ENCODE data around the gene ROR1. TPM values are rescaled to one million over a fixed set of nuclear protein-coding genes. Genes with fewer than 3 reads are reported as not detected.

The ROR1 gene
- total and polyA plus RNA-seq, 2 donors (not counting 3 experiments of a cell fraction or from before 2014, with no cell fraction given), result 2.6 to 3.5 TPM

DNA sequence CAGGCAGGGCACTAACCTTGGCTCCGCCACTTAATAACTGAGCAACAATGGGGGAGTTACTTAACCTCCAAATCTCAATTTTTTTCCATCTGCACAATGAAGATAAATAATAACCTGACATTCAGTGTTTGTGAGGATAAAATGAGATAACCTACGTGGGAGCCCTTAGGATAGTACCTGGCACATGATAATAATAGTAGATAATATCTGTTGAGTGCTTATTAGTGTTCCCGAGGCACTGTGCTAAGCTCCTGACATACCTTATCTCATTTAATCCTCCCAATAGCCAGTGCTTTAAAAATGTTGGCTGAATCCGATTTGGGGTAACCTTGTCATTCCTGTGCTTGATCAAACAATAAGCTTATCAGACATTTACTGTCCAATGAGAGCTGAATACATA lies 300.9 kb downstream of the ROR1 start:
- CTCF ChIA-PET, result no interaction called here
- Histone ChIP-seq H3K79me2 (ENCODE audit: control insufficient read depth, insufficient read depth, low read length) (no peaks in the 10 kb centered on the region), H2AFZ (ENCODE audit: low read depth, low read length) (no peak overlapping the region), H3K9me1 (replicated peaks; ENCODE audit: control insufficient read depth, extremely low read depth, insufficient read depth, low read length) (no peaks in the 10 kb centered on the region), H3K4me1 (ENCODE audit: control insufficient read depth, extremely low read depth, insufficient read depth, low read length) (peaks cover 7% of the 10 kb centered on the region), H3K27ac (ENCODE audit: insufficient read depth, low read depth, low read length) (no peak overlapping the region), H3K27me3 (ENCODE audit: control insufficient read depth in 2 of 2, insufficient read depth in 2 of 2, low read length in 2 of 2) (peaks cover 0 to 2% of the 10 kb centered on the region in 2 experiments), H3K4me3 (replicated peaks in 1 of 3; ENCODE audit: insufficient read depth in 1 of 3, low read depth in 1 of 3, low read length in 3 of 3) (no peak overlapping the region), H3K4me2 (ENCODE audit: insufficient read depth, low read length) (no peak overlapping the region), H3K36me3 (ENCODE audit: control insufficient read depth in 2 of 2, extremely low read depth in 1 of 2, insufficient read depth in 2 of 2, low read length in 2 of 2) (no peaks in the 10 kb centered on the region), H3K9ac (replicated peaks; ENCODE audit: extremely low read depth, insufficient read depth, low read length) (no peak overlapping the region), H3K9me3 (replicated peaks; ENCODE audit: control insufficient read depth, insufficient read depth, low read length) (no peaks in the 10 kb centered on the region), H4K20me1 (replicated peaks; ENCODE audit: control insufficient read depth, extremely low read depth, insufficient read depth, low read length) (no peaks in the 10 kb centered on the region)
- POLR2A ChIA-PET, result no interaction called here
- BruUV-seq (replicated peaks), result no TSS peak
- dilution Hi-C loops (cut with MboI; ENCODE audit: extremely low pct_ligation_motif_present, low sequenced_read_pairs) (no loop called here), intact Hi-C loops (cut with micrococcal nuclease) (loop anchor here (2.0 kb wide), 1 partner anchor 36 kb away; no protein-coding TSS in a partner anchor)
- FAIRE-seq (no peak), DNase-seq (ENCODE audit: low read depth, low spot score) (no peak)
- TF ChIP-seq POLR2AphosphoS5 (IDR thresholded peaks at IDR 0.05; ENCODE audit: insufficient read depth, low read depth, low read length) (no peak), FOS (IDR thresholded peaks at IDR 0.05; ENCODE audit: borderline replicate concordance, insufficient read depth, low read length) (no peak), EZH2 (IDR thresholded peaks at IDR 0.05; ENCODE audit: borderline replicate concordance, low read depth, low read length, severe bottlenecking) (no peak), JUN (IDR thresholded peaks at IDR 0.05; ENCODE audit: borderline replicate concordance, insufficient read depth, insufficient read length, low read depth) (no peak), GATA2 (IDR thresholded peaks at IDR 0.05; ENCODE audit: insufficient read depth, insufficient read length, low read depth, low read length) (no peak), POLR2A (IDR thresholded peaks at IDR 0.05; ENCODE audit: low read depth, low read length) (no peak), MYC (IDR thresholded peaks at IDR 0.05; ENCODE audit: low read depth, low read length) (no peak)
- TF ChIP-seq, protein P1, sequence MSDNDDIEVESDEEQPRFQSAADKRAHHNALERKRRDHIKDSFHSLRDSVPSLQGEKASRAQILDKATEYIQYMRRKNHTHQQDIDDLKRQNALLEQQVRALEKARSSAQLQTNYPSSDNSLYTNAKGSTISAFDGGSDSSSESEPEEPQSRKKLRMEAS (IDR thresholded peaks at IDR 0.05; ENCODE audit: insufficient read depth, insufficient read length), result no peak
- TF ChIP-seq, protein P2, sequence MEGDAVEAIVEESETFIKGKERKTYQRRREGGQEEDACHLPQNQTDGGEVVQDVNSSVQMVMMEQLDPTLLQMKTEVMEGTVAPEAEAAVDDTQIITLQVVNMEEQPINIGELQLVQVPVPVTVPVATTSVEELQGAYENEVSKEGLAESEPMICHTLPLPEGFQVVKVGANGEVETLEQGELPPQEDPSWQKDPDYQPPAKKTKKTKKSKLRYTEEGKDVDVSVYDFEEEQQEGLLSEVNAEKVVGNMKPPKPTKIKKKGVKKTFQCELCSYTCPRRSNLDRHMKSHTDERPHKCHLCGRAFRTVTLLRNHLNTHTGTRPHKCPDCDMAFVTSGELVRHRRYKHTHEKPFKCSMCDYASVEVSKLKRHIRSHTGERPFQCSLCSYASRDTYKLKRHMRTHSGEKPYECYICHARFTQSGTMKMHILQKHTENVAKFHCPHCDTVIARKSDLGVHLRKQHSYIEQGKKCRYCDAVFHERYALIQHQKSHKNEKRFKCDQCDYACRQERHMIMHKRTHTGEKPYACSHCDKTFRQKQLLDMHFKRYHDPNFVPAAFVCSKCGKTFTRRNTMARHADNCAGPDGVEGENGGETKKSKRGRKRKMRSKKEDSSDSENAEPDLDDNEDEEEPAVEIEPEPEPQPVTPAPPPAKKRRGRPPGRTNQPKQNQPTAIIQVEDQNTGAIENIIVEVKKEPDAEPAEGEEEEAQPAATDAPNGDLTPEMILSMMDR (IDR thresholded peaks at IDR 0.05; ENCODE audit: extremely low read depth in 1 of 2, insufficient read depth in 1 of 2, low read depth in 1 of 2, low read length in 2 of 2), result no peak

All from endothelial cell of umbilical vein (primary cell).